ENCODE measurements around the gene TOX2.

TOX2 gene

DNA sequence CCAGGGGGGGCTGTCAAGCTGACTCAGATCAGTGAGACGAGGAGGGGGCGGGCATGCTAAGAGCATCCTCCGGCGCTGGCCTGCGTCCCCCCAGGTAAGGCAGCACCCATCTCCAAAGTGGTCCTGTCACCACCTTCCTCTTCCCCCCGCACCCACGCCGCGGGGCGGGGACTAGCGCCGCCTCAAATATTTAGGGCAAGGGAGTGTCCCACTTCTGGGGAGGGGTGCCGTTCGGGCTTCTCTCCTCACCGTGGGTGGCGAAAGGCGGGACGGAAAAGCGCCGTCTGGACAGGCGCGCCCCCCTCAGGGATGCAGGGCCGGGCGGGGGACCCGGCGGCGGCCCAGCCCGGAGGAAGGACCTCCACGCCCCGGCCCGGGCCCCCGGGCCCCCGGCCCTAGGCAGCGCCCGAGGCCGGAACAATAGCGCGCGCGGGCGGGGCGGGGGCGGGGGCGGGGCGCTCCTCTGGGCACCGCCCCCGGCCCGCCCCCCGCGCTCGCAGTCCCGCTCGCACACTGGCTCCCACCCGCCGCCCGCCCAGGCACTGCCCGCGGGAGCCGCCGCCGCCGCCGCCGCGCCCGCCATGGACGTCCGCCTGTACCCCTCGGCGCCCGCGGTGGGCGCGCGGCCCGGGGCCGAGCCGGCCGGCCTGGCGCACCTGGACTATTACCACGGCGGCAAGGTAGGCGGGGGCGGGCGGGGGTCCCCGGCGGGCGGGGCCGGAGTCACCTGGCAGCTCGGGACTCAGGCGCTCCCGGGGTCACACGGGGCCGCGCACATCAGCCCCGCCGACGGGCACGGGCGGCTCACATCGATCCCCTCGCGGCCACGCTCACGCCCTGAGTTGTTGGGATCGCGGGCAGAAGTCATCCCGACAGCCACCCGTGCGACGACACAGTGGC lies at the start of gene TOX2:
TOX2 (plus strand) TSS at position 542 of the 900 bp plus-strand sequence; CDS start at position 582, 40 bp downstream.
- DNase-seq (ENCODE audit: low spot score), result peak; percentile 36

DNA sequence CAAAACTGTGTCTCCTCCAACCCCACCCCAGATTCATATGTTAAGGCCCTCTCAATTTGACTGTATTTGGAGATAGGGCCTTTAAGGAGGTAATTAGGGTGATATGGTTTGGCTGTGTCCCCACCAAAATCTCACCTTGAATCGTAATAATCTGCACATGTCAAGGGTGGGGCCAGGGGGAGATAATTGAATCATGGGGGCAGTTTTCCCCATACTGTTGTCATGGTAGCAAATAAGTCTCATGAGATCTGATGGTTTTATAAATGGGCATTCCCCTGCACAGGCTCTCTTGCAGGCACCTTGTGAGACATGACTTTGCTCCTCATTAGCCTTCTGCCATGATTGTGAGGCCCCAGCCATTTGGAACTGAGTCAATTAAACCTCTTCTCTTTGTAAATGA lies 46.6 kb upstream of the TOX2 start:
- no peak for DNase-seq (ENCODE audit: low spot score)

- no peak for DNase-seq (ENCODE audit: low spot score)
Observed at GRCh38 chr20:43870484-43870883, 44.2 kb upstream of the TOX2 start.

GRCh38 chr20:43878776-43879175 lies 35.9 kb upstream of the TOX2 start:
- DNase-seq (ENCODE audit: low spot score), result no peak

DNA sequence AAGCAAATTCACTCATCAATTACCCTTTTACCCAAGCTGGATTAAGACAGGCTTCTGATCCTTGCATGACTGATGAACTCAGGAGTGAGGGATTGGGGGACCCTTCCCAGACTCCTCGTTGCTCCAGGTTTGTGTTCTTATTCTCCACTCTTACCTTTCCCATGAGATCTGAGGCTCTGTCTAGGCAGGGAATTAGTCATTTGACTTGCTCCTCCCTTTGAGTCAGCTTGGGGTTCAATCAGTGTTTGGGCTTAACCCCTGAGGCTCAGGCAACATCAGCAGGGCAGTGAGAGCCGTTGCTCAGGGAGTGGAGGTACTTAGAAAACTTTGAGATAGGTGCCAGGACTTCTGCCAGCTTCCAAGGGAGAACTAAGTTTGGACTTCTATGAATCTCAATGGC lies 20.7 kb upstream of the TOX2 start:
- no peak for DNase-seq (ENCODE audit: low spot score)

DNA sequence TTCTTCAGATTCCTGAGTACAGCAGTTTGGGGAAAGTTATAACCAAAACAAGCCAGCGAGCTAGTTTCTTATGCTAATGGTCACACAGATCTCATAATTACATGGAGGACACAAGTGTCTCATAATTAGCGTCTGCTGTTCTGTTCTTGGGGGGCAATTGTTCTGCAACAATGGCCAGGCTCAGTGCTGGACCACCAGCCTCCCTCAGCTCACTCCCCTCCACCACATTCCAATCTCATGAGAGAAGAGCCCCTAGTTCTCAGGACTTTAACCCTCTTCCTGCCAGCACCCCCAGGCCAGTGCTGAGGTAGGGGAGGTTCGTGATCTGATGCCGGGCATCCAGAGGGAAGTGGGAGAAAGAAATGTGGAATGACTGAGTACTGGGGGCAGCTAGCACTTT lies 20.2 kb upstream of the TOX2 start:
- DNase-seq (ENCODE audit: low spot score), result no peak

DNA sequence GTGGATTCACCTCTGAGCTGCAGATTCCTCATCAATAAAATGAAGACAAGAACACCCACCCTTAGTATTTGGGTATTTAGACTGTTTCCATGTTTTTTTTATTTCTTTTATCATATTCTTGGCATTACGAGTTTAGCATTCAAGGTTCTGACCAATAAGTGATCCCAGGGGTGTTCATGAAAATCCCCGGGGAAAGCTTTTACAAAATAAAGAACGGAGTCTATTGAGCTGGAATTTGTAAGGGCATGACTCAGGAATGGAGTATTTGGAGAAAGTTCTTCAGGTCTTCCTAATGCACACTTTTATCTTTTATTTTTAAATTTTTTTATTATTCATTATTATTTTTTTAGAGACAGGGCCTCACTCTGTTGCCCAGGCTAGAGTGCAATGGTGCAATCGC lies 19.4 kb upstream of the TOX2 start:
- no peak for DNase-seq (ENCODE audit: low spot score)

GRCh38 chr20:43899274-43900120 lies 15.2 kb upstream of the TOX2 start:
- no peak for DNase-seq (ENCODE audit: low spot score)

DNA sequence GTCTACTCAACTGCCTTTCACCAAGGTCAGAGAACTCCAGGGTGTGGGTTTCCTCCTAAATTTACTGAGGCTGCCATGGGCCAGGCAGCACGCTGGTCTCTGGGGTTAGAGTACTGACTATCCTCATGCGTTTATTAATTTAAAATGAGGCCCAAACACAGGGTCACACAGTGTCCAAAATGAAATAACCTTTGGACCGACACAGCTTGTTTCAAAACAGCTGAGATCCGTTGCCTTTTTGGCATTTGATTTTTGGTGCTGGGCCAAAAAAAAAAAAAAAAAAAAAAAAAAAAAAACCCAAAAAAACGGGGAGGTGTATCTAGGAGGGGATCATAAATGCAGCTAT lies 14.6 kb upstream of the TOX2 start:
- DNase-seq (ENCODE audit: low spot score), result no peak

DNA sequence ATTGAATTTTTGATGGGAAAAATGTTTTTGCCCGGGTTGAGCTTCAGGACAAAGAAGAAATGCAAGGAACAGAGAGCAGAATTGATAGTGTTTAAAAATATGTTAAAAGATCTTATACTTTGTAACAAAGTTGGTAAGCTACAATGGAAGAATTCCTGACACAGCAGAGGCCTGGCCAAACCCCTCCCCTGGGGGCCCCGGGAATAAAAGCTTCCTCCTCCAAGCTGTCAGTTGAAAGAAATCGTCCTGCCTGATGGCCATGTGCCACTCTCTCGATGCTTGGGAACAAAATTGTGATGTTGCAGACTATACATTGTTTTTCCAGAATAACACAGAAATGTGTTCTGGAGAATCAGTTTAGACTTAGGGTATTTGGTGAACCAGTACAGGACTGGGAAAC lies 14.2 kb upstream of the TOX2 start:
- DNase-seq (ENCODE audit: low spot score), result no peak

DNA sequence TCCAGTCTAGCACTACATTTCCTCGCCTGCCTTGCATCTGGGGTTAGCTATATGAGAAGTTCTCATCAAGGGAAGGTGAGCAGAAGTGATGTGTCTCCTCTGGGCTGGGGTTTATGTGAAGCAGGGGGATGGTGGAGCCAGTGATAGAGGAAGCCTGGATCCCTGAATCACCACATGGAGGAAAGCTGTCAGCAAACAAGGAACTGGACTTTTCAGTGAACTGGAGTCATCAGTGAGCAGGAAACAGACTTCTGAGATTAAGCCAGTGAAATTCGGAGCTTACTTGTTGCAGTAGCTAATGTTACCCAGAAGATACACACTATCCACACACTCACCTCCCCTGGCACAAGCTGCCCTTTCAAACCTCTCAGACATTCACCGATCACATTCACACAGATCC lies 13.4 kb upstream of the TOX2 start:
- no peak for DNase-seq (ENCODE audit: low spot score)

GRCh38 chr20:43903953-43904826 lies 10.5 kb upstream of the TOX2 start:
- DNase-seq (ENCODE audit: low spot score), result no peak

DNA sequence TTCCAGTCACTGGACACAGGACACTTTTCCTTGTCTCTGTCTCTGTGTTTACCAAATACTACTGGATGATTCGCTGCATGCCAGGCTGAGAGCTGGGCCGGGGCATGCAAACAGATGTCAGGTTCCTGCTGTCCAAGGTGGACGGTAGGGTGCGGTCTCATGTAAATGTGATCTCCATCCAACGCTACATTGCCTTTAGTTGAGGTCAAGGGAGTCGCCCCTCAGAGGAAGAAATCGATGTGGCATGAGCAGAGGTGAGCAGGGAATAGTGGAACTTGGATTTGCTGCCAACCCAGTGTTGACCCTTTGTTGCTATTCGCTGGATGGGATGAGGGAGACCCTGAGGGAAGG lies 9.8 kb upstream of the TOX2 start:
- no peak for DNase-seq (ENCODE audit: low spot score)

DNA sequence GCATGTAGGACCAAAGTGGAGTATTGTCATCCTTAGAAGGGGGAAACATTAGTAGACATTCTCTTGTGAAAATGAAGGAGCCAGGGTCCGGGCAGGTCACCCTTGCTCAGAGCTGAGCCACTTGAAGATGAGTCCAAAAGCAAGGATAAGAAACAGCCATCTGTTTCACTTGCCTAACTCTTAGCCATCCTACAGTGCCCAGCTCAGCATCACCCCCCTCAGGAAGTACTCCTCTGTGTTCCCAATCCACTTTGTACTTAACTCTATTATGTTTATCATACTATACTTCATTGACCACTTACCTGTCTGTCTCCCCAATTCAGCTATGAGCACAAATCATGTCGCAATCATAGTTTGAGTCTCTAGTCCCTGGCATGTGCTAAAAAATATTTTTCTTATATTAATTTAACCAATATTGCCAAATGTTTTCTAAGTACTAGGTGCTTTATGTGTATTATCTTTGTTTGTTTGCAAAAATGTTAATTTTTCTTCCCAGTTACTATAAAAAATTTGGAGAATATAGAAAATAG lies 8.1 kb upstream of the TOX2 start:
- no peak for DNase-seq (ENCODE audit: low spot score)

DNA sequence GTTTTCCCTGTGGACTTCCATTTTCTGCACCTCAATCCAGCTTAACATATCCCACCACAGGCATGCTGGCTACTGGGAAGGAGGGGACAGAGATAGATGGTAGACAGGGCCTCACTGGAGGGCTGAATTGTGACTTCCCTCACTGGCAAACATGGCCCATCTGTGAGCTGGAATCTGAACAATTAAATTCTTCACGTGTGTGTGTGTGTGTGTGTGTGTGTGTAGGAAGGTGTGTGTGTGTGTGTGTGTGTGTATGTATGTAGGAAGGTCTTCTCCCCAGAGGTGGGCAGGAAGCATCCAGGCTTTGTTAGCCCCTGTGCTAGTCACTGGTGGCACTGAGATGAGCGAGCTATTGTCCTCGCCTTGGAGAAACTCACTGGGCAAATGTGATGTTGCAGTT lies 5.4 kb upstream of the TOX2 start:
- no peak for DNase-seq (ENCODE audit: low spot score)

DNA sequence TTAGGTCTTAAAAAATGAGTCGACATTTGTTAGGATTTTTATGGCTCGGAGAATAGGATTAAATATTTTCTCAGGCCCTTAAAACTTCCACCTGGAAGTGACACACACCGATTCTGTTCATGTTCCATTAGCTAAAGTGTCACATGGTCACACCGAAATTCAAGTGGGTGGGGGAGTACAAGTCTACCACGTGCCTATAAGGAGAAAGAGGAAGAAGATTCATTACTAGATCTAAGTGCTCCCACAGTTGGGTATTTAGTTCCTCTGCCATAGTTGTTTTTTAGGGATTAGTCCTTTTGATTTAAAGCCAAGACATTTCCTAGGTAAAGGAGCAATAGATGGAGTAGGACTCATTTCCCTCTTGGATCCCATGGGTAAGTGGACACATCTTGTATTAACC lies 4.9 kb upstream of the TOX2 start:
- no peak for DNase-seq (ENCODE audit: low spot score)

- no peak for DNase-seq (ENCODE audit: low spot score)
Observed at GRCh38 chr20:43910564-43910963, 4.1 kb upstream of the TOX2 start.

- DNase-seq (ENCODE audit: low spot score), result no peak
Observed at GRCh38 chr20:43911066-43911465, 3.6 kb upstream of the TOX2 start.

GRCh38 chr20:43913291-43914025 lies 1.2 kb upstream of the TOX2 start:
- DNase-seq (ENCODE audit: low spot score), result no peak

GRCh38 chr20:43915211-43916072 lies 790 bp downstream of the TOX2 start:
- peak; percentile 5 for DNase-seq (ENCODE audit: low spot score)
